Tracheal epithelial cell (primary cell): ENCODE results near the gene TLR8. TPM values are rescaled to one million over a fixed set of nuclear protein-coding genes. Genes with fewer than 3 reads are reported as not detected.

Experiments used
- total RNA-seq: library from RNA; depleted of rRNA; stranded (reverse); fragments of >200 nt; gene quantifications from 2 replicates; pipeline ENCODE4 v1.2.1, GENCODE V29; 2014

The TLR8 gene
- under 0.01 TPM in 1 of 2 replicates, not detected in the other for total RNA-seq

GRCh38 chrX:12906046-12906761, at the start of gene TLR8:
Gene TLR8, plus strand, starts transcription at chrX:12906620. Its CDS starts 87 bp downstream, at chrX:12906707.

GRCh38 chrX:12866451-12867377, 39.7 kb upstream of the TLR8 start, which contains the start of gene TLR7:
Gene TLR7, plus strand, starts transcription at chrX:12867072. Its CDS starts 507 bp downstream, at chrX:12867579.

Other genes with a start within 250 kb of the TLR8 start
- 36.4 and 44.1 TPM in 2 replicates for gene PRPS2, start 115.2 kb upstream of the TLR8 start, total RNA-seq
- under 0.01 TPM in 1 of 2 replicates, not detected in the other for gene TLR7, start 39.5 kb upstream of the TLR8 start, total RNA-seq
- 3,634 and 5,341 TPM in 2 replicates for gene TMSB4X, start 68.5 kb downstream of the TLR8 start, total RNA-seq
- gene FAM9C, start 138.0 kb downstream of the TLR8 start, total RNA-seq, result not detected in 2 replicates